RCC 7860 (cell line): ENCODE results near the gene HERPUD1.

Source experiments
- DNase-seq: peaks from one replicate; pipeline ENCODE4 v3.0.0-alpha.2; 2015; ENCODE audit warnings: low spot score
- FAIRE-seq: peaks from 2 replicates; lab custom pipeline; 2012; peaks lifted over from hg19 to GRCh38; lab: Jason Lieb, UNC

Gene HERPUD1

DNA sequence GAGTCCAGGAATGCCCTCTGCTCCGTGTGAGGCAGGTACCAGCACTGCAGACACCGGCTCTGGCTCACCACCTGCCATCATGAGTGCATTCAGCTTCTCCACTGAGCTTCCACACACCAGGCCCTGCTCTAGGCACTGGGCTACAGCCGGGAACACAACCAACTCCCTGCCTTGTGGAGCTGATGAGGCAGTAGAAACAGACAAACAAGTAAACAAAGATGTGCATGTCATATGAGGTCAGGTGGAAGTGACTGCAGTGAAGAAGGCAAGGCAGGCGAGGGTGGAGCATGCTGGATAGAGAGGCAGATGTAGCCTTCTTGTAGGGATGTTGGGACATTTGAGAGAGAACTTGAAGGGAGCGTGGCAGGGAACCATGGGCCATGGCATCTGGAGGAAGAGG is 62.4 kb downstream of the HERPUD1 start:
- DNase-seq, result no peak
- no peak for FAIRE-seq
